WTC11 (cell line): Measurements from ENCODE around the gene C11orf97. TPM values are rescaled to one million over a fixed set of nuclear protein-coding genes. Genes with fewer than 3 reads are reported as not detected.
"Not testable (repeated sequence)": the region's sequence is repeated elsewhere in the genome, so short reads cannot be mapped to it uniquely, and the experiment has no call there.

Experiments used
- ATAC-seq: fragments of 200-7000 bp; cut with Tn5 transposase; 2 replicates; pipeline ENCODE4 v1.10.0; 2021; ENCODE audit warnings: mild to moderate bottlenecking, moderate library complexity
- CTCF ChIA-PET: fragments of 300-600 bp; sonication (Branson Sonifier 250); formaldehyde crosslinking; loops from one replicate; lab custom pipeline; 2021; ENCODE audit warnings: antibody characterized with exemption; lab: Charles Lee
- POLR2A ChIA-PET: fragments of 350-600 bp; sonication (Branson Sonifier 250); formaldehyde crosslinking; loops from one replicate; lab custom pipeline; 2021; ENCODE audit warnings: antibody characterized with exemption; lab: Charles Lee
- DNase-seq: peaks from one replicate; pipeline ENCODE4 v3.0.0; 2021; ENCODE audit warnings: low spot score
- H3K27ac Mint-ChIP-seq: 2 replicates; pipeline ENCODE4 v1.8.0; 2021; ENCODE audit warnings: mixed read lengths
- H3K27me3 Mint-ChIP-seq: 2 replicates; pipeline ENCODE4 v1.8.0; 2021; ENCODE audit warnings: low read depth, mild to moderate bottlenecking, moderate library complexity, mixed read lengths
- H3K36me3 Mint-ChIP-seq: 2 replicates; pipeline ENCODE4 v1.8.0; 2021; ENCODE audit warnings: mixed read lengths
- H3K4me1 Mint-ChIP-seq: 2 replicates; pipeline ENCODE4 v1.8.0; 2022; ENCODE audit warnings: mixed read lengths
- H3K4me3 Mint-ChIP-seq: 2 replicates; pipeline ENCODE4 v1.8.0; 2021; ENCODE audit warnings: mild to moderate bottlenecking, moderate library complexity, mixed read lengths
- H3K9me3 Mint-ChIP-seq: 2 replicates; pipeline ENCODE4 v1.8.0; 2021; ENCODE audit warnings: mixed read lengths
- ARID4B ChIP-seq: sonication (generic); formaldehyde crosslinking; IDR thresholded peaks from 2 replicates; pipeline ENCODE4 v1.8.0; 2023; ENCODE audit warnings: missing genetic modification reagents, mild to moderate bottlenecking, borderline replicate concordance
- CREM ChIP-seq: sonication (generic); formaldehyde crosslinking; IDR thresholded peaks from 2 replicates; pipeline ENCODE4 v1.8.1; 2022; ENCODE audit warnings: mild to moderate bottlenecking, missing genetic modification reagents, moderate library complexity
- GABPB1 ChIP-seq: sonication (generic); formaldehyde crosslinking; IDR thresholded peaks from 2 replicates; pipeline ENCODE4 v1.8.1; 2023; ENCODE audit warnings: mild to moderate bottlenecking, missing genetic modification reagents
- JAZF1 ChIP-seq: fragments of 250-450 bp; sonication (Bioruptor Pico); IDR thresholded peaks from 2 replicates; pipeline ENCODE4 v1.9.0; 2021; ENCODE audit warnings: moderate library complexity, mild to moderate bottlenecking, inconsistent platforms
- JUN ChIP-seq: sonication (generic); formaldehyde crosslinking; IDR thresholded peaks from 2 replicates; pipeline ENCODE4 v1.8.0; 2023; ENCODE audit warnings: mild to moderate bottlenecking, missing genetic modification reagents
- MXD4 ChIP-seq: fragments of 250-450 bp; sonication (Bioruptor Pico); IDR thresholded peaks from 2 replicates; pipeline ENCODE4 v1.8.0; 2021; ENCODE audit warnings: mild to moderate bottlenecking, moderate library complexity, borderline replicate concordance
- NFE2L1 ChIP-seq: sonication (generic); formaldehyde crosslinking; IDR thresholded peaks from 2 replicates; pipeline ENCODE4 v1.8.1; 2023; ENCODE audit warnings: missing genetic modification reagents
- SMAD3 ChIP-seq: sonication (generic); formaldehyde crosslinking; IDR thresholded peaks from 2 replicates; pipeline ENCODE4 v1.8.0; 2022; ENCODE audit warnings: missing genetic modification reagents, mild to moderate bottlenecking, borderline replicate concordance
- USF1 ChIP-seq: sonication (generic); formaldehyde crosslinking; IDR thresholded peaks from 2 replicates; pipeline ENCODE4 v1.8.0; 2022; ENCODE audit warnings: mild to moderate bottlenecking, missing genetic modification reagents
- ZNF138 ChIP-seq: sonication (generic); formaldehyde crosslinking; conservative IDR thresholded peaks from 2 replicates; pipeline ENCODE4 v1.8.1; 2022; ENCODE audit warnings: mild to moderate bottlenecking, moderate library complexity, missing genetic modification reagents
- ZNF263 ChIP-seq: sonication (generic); formaldehyde crosslinking; IDR thresholded peaks from 2 replicates; pipeline ENCODE4 v1.8.1; 2022; ENCODE audit warnings: low read depth, mild to moderate bottlenecking, moderate library complexity, missing genetic modification reagents
- ZNF416 ChIP-seq: fragments of 250-450 bp; sonication (Bioruptor Pico); IDR thresholded peaks from 2 replicates; pipeline ENCODE4 v1.9.0; 2021; ENCODE audit warnings: mild to moderate bottlenecking, inconsistent platforms
- total RNA-seq: library from RNA; stranded (reverse); gene quantifications from 3 replicates; pipeline ENCODE4 v1.2.3, GENCODE V29; 2021
- TF ChIP-seq, protein P1 (sequence below): fragments of 200-600 bp; IDR thresholded peaks from 2 replicates; pipeline ENCODE4 v1.8.0; 2022; ENCODE audit warnings: antibody characterized with exemption

Gene C11orf97
- total RNA-seq, 1 experiment from 2014 or later = not detected

- TF ChIP-seq ARID4B (CRISPR knock-in tag) (no peak), CREM (no peak), ZNF263 (no peak), SMAD3 (CRISPR knock-in tag) (no peak), ZNF138 (CRISPR knock-in tag) (no peak), NFE2L1 (CRISPR knock-in tag) (no peak), JAZF1 (CRISPR knock-in tag) (no peak), JUN (no peak), ZNF416 (CRISPR knock-in tag) (no peak)
- TF ChIP-seq, protein P1, sequence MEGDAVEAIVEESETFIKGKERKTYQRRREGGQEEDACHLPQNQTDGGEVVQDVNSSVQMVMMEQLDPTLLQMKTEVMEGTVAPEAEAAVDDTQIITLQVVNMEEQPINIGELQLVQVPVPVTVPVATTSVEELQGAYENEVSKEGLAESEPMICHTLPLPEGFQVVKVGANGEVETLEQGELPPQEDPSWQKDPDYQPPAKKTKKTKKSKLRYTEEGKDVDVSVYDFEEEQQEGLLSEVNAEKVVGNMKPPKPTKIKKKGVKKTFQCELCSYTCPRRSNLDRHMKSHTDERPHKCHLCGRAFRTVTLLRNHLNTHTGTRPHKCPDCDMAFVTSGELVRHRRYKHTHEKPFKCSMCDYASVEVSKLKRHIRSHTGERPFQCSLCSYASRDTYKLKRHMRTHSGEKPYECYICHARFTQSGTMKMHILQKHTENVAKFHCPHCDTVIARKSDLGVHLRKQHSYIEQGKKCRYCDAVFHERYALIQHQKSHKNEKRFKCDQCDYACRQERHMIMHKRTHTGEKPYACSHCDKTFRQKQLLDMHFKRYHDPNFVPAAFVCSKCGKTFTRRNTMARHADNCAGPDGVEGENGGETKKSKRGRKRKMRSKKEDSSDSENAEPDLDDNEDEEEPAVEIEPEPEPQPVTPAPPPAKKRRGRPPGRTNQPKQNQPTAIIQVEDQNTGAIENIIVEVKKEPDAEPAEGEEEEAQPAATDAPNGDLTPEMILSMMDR = no peak
These were observed 41.7 kb downstream of the C11orf97 start (continued) for GRCh38 chr11:94553938-94554337.

GRCh38 chr11:94555752-94556329 lies 43.6 kb downstream of the C11orf97 start:
- H3K4me1 Mint-ChIP-seq, H3K27me3 Mint-ChIP-seq, H3K9me3 Mint-ChIP-seq, POLR2A ChIA-PET, H3K27ac Mint-ChIP-seq, H3K36me3 Mint-ChIP-seq, ATAC-seq, CTCF ChIA-PET, H3K4me3 Mint-ChIP-seq, DNase-seq: not testable (repeated sequence)

DNA sequence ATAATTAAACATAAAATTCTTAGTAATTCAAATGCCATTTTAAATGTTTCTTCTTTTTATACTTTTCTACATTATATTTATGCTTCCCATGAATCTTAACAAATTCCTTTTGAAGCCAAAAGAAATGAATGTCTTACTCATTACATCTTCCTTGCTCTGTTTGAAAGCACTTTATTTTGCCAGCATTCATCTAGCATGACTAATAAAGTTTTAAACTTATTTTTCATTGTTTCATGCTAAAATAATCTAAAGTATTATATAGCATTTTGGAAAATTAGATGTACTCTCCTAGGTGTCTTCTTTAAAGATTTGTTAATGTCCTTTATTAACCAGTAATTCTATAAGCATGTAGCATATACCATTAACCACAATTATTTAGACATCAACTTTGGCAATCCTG lies 45.2 kb downstream of the C11orf97 start:
- ATAC-seq (no peak), DNase-seq (no peak)

DNA sequence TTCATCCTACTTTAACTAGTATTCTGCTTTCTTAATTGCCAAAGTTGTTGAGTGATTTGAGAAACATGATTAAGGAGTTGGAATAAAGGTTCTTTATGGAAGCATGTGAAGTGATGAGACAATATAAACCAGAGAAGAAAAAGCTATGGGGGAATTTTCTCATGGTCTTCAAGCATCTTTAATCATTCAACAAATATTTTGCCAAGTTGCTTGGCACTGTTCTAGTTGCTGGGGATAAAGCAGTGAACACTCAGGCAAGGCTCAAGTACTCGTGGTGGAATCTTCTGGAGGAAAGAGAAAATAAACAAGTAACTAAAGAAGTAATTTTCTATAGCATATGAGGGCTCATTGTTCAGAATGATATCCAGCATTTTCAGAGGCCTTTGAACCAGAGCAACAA lies 45.7 kb downstream of the C11orf97 start:
- Mint-ChIP-seq H3K27me3 (no peaks in the 10 kb centered on the region), H3K4me3 (no peak overlapping the region), H3K9me3 (no peaks in the 10 kb centered on the region), H3K36me3 (no peaks in the 10 kb centered on the region), H3K27ac (no peak overlapping the region), H3K4me1 (peaks cover 9% of the 10 kb centered on the region)
- POLR2A ChIA-PET = no interaction called here
- CTCF ChIA-PET = no interaction called here
- no peak for DNase-seq
- no peak for ATAC-seq
- TF ChIP-seq NFE2L1 (CRISPR knock-in tag) (no peak), USF1 (CRISPR knock-in tag) (no peak), GABPB1 (CRISPR knock-in tag) (no peak)

More for the DNA sequence above, 45.2 kb downstream of the C11orf97 start:
- no peaks in the 10 kb centered on the region for H3K9me3 Mint-ChIP-seq
- no peaks in the 10 kb centered on the region for H3K36me3 Mint-ChIP-seq
- H3K4me1 Mint-ChIP-seq = peaks cover 5% of the 10 kb centered on the region
- no peak for TF ChIP-seq MXD4 (CRISPR knock-in tag)
- no peak overlapping the region for H3K4me3 Mint-ChIP-seq
- H3K27me3 Mint-ChIP-seq = no peaks in the 10 kb centered on the region
- CTCF ChIA-PET = no interaction called here
- H3K27ac Mint-ChIP-seq = no peak overlapping the region
- POLR2A ChIA-PET = no interaction called here
